Measurements from ENCODE around the gene NT5DC1. TPM values are rescaled to one million over a fixed set of nuclear protein-coding genes. Genes with fewer than 3 reads are reported as not detected.

Gene NT5DC1
- polyA plus RNA-seq, 1 donor from 2014 or later, result 1.3 TPM

GRCh38 chr6:116145803-116146675 is 45.4 kb downstream of the NT5DC1 start:
- TF ChIP-seq SMC3 (conservative IDR thresholded peaks at IDR 0.05; ENCODE audit: poor library complexity), result no peak
- no peak for TF ChIP-seq CTCF (IDR thresholded peaks at IDR 0.05; ENCODE audit: poor library complexity, severe bottlenecking)
- no peak for TF ChIP-seq MXI1 (conservative IDR thresholded peaks at IDR 0.05; ENCODE audit: poor library complexity, severe bottlenecking)
- TF ChIP-seq RAD21 (conservative IDR thresholded peaks at IDR 0.05), result no peak
- TF ChIP-seq TAF1 (IDR thresholded peaks at IDR 0.05; ENCODE audit: low read depth), result no peak
- no peak for TF ChIP-seq EZH2 (IDR thresholded peaks at IDR 0.05; ENCODE audit: borderline replicate concordance, insufficient read depth, low read length, poor library complexity, severe bottlenecking)
- no peak for TF ChIP-seq EP300 (conservative IDR thresholded peaks at IDR 0.05; ENCODE audit: poor library complexity, severe bottlenecking)
- TF ChIP-seq, protein P1, sequence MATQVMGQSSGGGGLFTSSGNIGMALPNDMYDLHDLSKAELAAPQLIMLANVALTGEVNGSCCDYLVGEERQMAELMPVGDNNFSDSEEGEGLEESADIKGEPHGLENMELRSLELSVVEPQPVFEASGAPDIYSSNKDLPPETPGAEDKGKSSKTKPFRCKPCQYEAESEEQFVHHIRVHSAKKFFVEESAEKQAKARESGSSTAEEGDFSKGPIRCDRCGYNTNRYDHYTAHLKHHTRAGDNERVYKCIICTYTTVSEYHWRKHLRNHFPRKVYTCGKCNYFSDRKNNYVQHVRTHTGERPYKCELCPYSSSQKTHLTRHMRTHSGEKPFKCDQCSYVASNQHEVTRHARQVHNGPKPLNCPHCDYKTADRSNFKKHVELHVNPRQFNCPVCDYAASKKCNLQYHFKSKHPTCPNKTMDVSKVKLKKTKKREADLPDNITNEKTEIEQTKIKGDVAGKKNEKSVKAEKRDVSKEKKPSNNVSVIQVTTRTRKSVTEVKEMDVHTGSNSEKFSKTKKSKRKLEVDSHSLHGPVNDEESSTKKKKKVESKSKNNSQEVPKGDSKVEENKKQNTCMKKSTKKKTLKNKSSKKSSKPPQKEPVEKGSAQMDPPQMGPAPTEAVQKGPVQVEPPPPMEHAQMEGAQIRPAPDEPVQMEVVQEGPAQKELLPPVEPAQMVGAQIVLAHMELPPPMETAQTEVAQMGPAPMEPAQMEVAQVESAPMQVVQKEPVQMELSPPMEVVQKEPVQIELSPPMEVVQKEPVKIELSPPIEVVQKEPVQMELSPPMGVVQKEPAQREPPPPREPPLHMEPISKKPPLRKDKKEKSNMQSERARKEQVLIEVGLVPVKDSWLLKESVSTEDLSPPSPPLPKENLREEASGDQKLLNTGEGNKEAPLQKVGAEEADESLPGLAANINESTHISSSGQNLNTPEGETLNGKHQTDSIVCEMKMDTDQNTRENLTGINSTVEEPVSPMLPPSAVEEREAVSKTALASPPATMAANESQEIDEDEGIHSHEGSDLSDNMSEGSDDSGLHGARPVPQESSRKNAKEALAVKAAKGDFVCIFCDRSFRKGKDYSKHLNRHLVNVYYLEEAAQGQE (IDR thresholded peaks at IDR 0.05; ENCODE audit: borderline replicate concordance), result no peak
- no peak for TF ChIP-seq POLR2AphosphoS5 (IDR thresholded peaks at IDR 0.05)
- H3K4me2 ChIP-seq (ENCODE audit: low read length), result no peak overlapping the region
- no peak overlapping the region for H3K9ac ChIP-seq (ENCODE audit: low read length)

DNA sequence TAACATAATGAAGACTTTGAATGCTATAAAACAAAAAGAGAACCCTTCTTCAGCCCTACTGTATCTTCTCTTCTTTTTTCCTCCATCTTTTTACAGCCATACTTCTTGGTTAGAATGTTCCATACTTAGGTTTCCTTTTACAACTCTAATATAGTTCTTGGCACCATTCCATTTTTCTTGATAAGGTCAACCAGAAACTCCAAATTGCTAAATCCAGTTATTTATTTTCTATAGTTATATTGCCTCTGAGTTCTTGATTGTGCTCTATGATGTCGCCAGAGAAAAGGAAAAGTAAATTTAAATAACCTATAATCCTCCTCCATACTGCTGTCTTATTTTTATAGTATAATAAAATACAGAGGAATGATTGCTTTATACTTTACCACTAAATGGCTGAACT is 52.0 kb downstream of the NT5DC1 start:
- Histone ChIP-seq H3K9ac (ENCODE audit: low read length) (no peak overlapping the region), H3K4me3 (ENCODE audit: low read length) (no peak overlapping the region), H4K20me1 (ENCODE audit: insufficient read depth) (no peaks in the 10 kb centered on the region), H3K9me3 (ENCODE audit: low read length) (no peaks in the 10 kb centered on the region), H3K4me2 (ENCODE audit: low read length) (no peak overlapping the region), H3K36me3 (ENCODE audit: insufficient read depth, low read length) (no peaks in the 10 kb centered on the region), H3K79me2 (replicated peaks; ENCODE audit: insufficient read depth, low read length) (no peaks in the 10 kb centered on the region), H3F3A (ENCODE audit: insufficient read depth, low read length, poor library complexity, severe bottlenecking) (no peaks in the 10 kb centered on the region), H3K27ac (ENCODE audit: low read length) (no peak overlapping the region), H3K9me2 (ENCODE audit: insufficient read depth, low read length) (no peaks in the 10 kb centered on the region), H3K27me3 (ENCODE audit: insufficient read depth, low read depth, low read length) (no peaks in the 10 kb centered on the region), H2AFZ (ENCODE audit: low read depth, low read length) (no peak overlapping the region)
- TF ChIP-seq CTCF (IDR thresholded peaks at IDR 0.05; ENCODE audit: poor library complexity, severe bottlenecking) (no peak), POLR2AphosphoS5 (IDR thresholded peaks at IDR 0.05) (no peak), TAF1 (IDR thresholded peaks at IDR 0.05; ENCODE audit: low read depth) (no peak), SMC3 (conservative IDR thresholded peaks at IDR 0.05; ENCODE audit: poor library complexity) (no peak), RAD21 (conservative IDR thresholded peaks at IDR 0.05) (no peak), MXI1 (conservative IDR thresholded peaks at IDR 0.05; ENCODE audit: poor library complexity, severe bottlenecking) (no peak), EZH2 (IDR thresholded peaks at IDR 0.05; ENCODE audit: borderline replicate concordance, insufficient read depth, low read length, poor library complexity, severe bottlenecking) (no peak), EP300 (conservative IDR thresholded peaks at IDR 0.05; ENCODE audit: poor library complexity, severe bottlenecking) (no peak)
- TF ChIP-seq, protein P1 (IDR thresholded peaks at IDR 0.05; ENCODE audit: borderline replicate concordance), result no peak

More at GRCh38 chr6:116145803-116146675, 45.4 kb downstream of the NT5DC1 start:
- Histone ChIP-seq H3K27ac (ENCODE audit: low read length) (no peak overlapping the region), H3K4me3 (ENCODE audit: low read length) (no peak overlapping the region), H3K36me3 (ENCODE audit: insufficient read depth, low read length) (no peaks in the 10 kb centered on the region), H4K20me1 (ENCODE audit: insufficient read depth) (no peaks in the 10 kb centered on the region), H2AFZ (ENCODE audit: low read depth, low read length) (no peak overlapping the region), H3K79me2 (replicated peaks; ENCODE audit: insufficient read depth, low read length) (no peaks in the 10 kb centered on the region), H3K9me2 (ENCODE audit: insufficient read depth, low read length) (no peaks in the 10 kb centered on the region), H3K9me3 (ENCODE audit: low read length) (no peaks in the 10 kb centered on the region), H3K27me3 (ENCODE audit: insufficient read depth, low read depth, low read length) (no peaks in the 10 kb centered on the region), H3F3A (ENCODE audit: insufficient read depth, low read length, poor library complexity, severe bottlenecking) (no peaks in the 10 kb centered on the region)
